ES-I3 (cell line): ENCODE results near the gene CSNK1E.

ENCODE experiments used
- H3K36me3 ChIP-seq: 2 replicates; pipeline ENCODE4 v1.6.1; 2013; ENCODE audit warnings: mild to moderate bottlenecking, low read length, control low read depth, moderate library complexity; ENCODE audit not compliant: insufficient read depth
- H3K4me1 ChIP-seq: 2 replicates; pipeline ENCODE4 v1.6.1; 2013; ENCODE audit warnings: mild to moderate bottlenecking, control low read depth, low read length; ENCODE audit not compliant: insufficient read depth
- H3K9ac ChIP-seq: 2 replicates; pipeline ENCODE4 v1.6.1; 2013; ENCODE audit warnings: low read depth, mild to moderate bottlenecking, low read length, moderate library complexity
- H3K9me3 ChIP-seq: 2 replicates; pipeline ENCODE4 v1.6.1; 2013; ENCODE audit warnings: mild to moderate bottlenecking, low read length, moderate library complexity; ENCODE audit not compliant: control insufficient read depth, insufficient read depth

CSNK1E gene

DNA sequence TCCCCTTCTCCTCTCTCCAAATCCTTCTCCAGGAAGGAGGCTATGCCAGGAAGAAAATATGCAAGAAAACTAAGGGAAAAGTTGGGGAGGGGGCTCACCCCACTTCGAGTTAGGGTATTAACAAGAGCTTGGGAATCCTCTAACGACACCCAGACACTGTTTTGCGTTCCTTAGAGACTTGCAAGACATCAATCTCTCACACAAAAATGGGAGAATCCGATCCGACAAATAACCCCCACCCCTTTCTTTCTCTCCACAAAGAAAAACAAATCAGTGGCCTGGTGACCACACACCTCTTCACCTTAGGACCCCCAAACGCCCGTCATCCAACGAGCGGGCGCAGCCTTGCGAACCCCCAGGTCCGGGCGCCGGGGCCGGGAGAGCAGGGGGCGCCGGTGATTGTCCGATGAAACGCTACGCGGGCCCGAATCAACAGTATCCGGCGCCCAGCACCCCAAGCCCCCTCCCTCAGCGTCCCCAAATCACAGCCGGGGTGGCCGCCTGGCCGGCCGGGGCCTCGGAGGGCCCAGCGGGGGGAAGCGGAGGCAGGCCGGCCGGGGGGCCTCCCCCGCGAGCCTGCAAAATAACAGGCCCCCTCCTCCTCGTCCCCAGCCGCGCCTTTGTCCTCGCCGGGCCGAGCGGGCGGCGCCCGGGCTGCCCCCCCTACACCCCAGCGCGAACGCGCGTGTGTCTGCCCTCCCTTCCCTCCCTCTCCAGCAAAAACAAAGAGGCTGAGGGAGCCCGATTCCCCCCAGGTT lies 690 bp downstream of the CSNK1E start:
- H3K9ac ChIP-seq = peak overlapping the region; percentile 100
- peaks cover 56% of the 10 kb centered on the region for H3K4me1 ChIP-seq
- peaks cover 19% of the 10 kb centered on the region for H3K36me3 ChIP-seq
- no peaks in the 10 kb centered on the region for H3K9me3 ChIP-seq

DNA sequence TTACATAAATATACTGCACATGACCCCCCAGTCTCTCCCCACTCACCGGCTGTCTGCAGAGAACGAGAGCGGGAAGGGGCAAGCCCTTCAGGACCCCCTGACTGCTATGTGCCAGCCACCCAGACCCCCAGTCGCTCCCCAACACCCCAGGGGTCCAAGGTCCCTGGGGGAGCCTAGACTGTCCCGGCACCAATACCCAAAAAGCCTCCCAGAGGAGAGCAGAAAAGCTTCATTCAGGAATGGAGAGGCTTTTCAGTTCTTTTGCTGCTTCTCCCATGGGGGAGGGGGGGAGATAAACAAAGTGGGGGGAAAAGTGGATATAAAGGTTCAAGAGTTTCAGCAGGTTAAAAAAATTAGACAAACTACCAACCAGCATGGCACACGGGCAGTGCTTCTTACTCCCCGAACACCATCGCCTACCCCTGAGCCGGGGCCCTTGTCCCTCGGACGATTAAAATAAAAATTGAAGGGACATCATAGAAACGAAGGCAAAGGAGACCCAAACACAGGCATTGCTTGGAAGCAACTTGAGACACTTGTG lies 1.3 kb downstream of the CSNK1E start:
- H3K9ac ChIP-seq = peak overlapping the region; percentile 100
- peaks cover 55% of the 10 kb centered on the region for H3K4me1 ChIP-seq
- H3K9me3 ChIP-seq = no peaks in the 10 kb centered on the region
- peaks cover 24% of the 10 kb centered on the region for H3K36me3 ChIP-seq

DNA sequence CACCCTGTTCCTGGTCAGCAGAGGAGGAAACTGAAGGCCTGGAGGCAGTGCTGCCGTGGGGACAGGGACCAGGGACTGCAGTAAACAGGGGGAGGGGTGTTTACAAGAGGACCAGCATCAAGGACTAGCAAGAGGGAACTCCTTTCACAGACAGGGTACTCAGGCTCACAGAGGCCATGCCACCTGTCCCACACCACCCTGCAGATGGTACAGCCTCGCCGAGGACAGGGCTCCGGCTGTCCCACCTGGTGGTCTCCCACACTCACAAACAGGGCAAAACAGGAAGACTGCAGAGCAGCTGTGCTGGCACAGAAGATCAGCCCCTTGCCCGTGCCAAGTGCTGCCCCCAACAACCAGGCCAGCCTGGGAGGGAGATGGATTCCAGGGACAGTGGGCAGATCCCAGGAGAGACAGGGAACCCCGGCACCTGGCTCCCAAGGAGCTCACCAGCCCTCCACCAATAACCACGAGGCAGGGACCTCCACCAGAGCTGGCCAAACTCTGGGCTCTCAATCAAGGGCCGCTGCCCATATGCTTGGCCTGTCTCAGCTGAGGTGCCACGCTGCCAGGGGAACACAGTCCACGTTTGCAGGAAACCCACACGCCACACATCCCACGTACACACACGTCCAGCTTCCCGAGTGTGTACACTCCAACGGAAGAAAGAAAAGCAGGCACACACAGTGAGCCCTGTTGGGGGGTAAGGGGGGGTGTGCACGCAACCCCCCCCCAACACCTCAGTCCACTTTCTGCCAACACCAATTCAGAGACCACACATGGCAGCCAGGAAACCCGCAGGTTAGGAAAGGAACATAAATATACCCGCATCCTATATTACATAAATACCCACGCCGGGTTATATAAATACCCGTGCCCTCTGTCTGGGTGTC lies 2.1 kb downstream of the CSNK1E start:
- Histone ChIP-seq H3K9ac (peak overlapping the region; percentile 100), H3K9me3 (no peaks in the 10 kb centered on the region), H3K36me3 (peaks cover 27% of the 10 kb centered on the region), H3K4me1 (peaks cover 54% of the 10 kb centered on the region)

DNA sequence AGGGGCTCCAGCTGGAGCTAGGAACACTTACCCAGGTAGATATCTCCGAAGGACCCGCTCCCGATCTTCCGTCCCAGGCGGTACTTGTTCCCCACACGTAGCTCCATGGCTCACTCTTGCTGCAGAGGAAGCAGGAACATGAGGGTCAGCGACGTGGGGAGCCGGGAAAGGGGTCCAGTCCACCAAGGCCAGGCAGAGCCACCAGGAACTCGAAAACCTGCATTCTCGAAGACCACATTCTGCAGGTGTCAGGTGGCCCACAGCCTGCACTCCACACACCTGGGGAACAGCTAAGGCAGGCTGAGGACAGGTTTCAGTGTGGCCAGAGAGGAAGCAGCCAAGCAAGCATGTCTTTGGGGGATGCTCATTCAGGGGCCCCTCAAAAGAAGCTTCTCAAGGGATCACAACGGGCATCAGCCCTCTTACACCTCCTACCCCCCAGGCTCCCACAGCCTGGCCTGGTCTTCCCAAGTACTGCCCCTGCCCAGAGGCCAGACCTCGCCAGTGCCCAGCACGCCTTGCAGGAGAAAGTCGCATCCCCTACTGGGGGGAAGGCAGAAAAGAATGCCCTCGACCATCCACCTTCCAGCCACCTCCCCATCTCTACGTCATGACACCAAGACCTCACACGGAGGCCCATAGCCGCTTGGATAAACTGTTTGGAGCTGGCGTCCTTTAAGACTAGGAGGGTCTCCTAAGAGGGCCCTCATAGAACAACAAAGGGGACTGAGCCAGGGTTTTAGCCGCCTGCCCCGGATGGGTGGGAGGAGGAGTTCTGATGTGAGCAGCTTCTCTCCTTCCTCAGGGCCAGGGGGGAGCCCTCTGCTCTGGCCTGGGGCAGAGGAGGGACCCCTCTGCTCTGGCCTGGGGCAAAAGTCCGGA lies 2.9 kb downstream of the CSNK1E start:
- no peaks in the 10 kb centered on the region for H3K9me3 ChIP-seq
- peak overlapping the region; percentile 100; the same call in 1 of the 2 replicates for H3K9ac ChIP-seq
- peaks cover 30% of the 10 kb centered on the region for H3K36me3 ChIP-seq
- peaks cover 49% of the 10 kb centered on the region for H3K4me1 ChIP-seq

DNA sequence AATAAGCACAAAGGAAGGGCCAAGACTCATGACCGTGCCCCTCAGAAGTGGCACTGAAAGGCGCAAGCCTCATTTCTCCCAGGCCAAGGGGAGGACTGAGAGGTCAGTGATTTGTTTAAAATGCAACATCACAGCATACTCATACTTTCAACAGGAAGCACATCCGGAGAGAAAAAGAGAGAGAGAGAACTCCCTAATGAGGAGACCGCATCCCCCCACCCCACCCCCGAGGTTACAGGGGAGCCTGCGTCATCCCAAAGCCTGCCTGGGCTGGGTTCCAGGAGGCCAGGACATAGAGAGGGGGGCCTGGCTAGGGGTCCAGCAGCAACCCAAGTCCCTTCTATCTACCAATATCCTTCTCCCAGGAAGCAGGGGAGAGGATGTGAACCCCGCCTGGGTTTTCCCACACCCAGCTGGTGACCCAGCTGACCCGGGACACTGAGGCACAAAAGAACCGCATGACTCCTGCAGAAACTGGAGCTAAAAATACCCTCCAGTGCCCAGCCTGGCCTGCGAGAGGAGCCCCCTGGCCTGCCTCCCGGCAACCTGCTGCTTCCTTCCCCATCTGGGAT lies 3.8 kb downstream of the CSNK1E start:
- Histone ChIP-seq H3K9ac (no peak overlapping the region), H3K4me1 (peaks cover 41% of the 10 kb centered on the region), H3K36me3 (peaks cover 36% of the 10 kb centered on the region), H3K9me3 (no peaks in the 10 kb centered on the region)

DNA sequence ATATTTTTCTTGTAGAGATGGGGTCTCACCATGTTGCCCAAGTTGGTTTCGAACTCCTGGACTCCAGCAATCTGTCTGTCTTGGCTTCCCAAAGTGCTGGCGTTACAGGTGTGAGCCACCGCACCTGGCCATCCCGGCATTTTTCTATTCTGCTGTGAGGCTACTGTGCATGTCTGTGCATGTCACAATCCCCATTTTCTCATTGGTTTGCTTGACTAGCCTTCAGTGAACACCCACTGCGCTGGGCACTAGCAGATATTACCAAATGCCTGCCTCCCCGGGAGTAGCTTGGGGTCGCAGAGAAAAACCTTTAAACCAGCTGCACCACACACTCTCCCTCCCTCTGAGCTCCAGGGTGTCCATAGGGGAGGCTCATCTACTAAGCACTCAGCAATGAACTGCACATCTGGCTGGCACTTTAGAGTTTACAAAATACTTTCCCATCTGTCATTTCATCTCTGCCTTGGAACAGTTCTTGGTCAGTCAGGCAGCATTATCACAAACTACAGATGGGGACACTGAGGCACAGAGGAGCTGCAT lies 4.9 kb downstream of the CSNK1E start:
- peaks cover 39% of the 10 kb centered on the region for H3K36me3 ChIP-seq
- H3K9me3 ChIP-seq = no peaks in the 10 kb centered on the region
- no peak overlapping the region for H3K9ac ChIP-seq
- H3K4me1 ChIP-seq = peaks cover 34% of the 10 kb centered on the region

DNA sequence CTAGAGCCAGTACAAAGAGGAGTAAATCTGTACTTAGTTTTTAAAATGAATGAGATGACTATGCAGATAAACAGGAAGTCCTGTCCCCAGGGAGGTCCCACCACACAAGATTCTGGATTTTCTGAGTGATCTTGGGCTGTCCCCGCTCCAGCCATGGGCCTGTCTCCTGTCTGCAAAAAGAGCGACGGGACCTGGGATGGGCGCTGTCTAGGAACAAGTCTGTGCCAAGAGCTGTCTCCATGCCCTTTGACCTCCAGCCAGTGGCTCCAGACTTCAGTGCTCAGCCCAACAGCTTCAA lies 6.0 kb downstream of the CSNK1E start:
- H3K9ac ChIP-seq = no peak overlapping the region
- peaks cover 39% of the 10 kb centered on the region for H3K36me3 ChIP-seq
- H3K4me1 ChIP-seq = peaks cover 38% of the 10 kb centered on the region
- no peaks in the 10 kb centered on the region for H3K9me3 ChIP-seq

DNA sequence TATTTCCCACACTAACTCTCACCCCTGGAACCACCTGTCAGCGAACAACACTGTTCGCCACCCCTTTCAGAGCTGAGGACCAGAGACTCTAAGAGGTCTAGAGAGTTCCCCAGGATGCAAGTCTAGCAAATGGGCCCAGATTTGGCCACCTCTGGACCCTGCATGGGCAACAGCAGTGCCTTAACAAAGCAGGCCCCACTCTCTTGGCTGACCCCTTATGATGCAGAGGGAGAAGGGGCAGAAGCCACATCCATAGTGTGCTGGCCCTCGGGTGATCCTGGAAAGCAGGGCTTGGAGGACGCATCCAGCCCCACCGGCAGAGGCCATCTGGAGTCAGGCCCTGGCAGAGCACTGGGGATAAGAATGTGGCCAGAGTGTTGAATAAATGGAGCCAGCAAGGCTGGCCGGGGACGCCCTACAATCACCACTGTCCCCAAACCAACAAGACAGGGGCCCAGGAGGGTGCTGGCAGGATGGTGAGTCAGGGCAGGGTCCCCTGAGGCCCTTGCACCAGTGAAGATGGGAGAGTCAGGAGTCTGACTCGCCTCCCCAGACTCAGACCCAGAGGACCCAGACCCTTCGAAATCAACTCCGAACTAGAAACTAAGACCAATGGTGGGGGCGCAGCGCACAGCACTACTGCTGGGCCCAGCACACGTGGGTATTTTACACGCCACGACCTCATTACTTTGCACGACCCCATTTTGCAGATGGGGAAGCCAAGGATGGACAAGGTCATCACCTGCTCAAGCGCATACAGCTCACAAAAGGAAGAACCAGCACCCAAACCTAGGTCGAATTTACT lies 6.5 kb downstream of the CSNK1E start:
- Histone ChIP-seq H3K36me3 (peaks cover 39% of the 10 kb centered on the region), H3K9ac (no peak overlapping the region), H3K4me1 (peaks cover 43% of the 10 kb centered on the region)

DNA sequence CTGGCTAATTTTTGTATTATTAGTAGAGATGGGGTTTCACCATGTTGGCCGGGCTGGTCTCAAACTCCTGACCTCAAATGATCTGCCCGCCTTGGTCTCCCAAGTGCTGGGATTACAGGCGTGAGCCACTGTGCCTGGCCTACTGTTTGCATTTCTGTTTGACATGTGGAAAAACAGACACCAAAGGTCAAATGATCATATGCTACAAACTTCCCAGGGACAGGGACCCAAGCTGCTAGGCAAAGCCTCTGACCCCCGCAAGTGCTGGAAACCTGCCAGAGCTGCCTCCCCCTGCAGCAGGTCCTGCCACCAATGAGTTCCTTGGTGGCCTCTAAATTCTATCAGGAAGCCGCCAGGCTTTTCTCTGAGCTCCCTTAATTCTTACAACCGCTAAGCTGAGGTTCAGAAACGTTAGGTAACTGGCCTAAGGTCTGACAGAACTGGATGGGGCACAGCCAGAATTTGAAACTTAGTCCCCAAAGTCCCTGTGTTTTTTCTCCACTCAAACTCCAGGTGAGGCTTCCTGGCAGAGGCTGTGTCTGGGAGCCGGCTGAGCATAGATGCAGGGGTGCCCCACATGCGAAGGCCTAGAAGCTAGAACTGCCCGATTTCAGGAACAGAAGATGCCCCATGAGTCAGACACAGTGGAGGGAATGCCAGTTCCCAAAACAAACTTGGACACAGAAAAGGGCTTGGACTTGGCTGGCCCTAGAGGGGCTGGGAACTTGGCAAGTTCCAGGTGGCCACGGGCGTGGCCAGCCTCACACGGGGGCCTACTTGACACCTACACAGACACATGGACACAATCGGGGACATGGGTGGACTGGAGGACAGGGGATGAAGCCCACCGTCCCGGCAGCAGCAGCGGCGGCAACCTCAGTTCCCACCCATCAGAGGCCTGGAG lies 7.4 kb downstream of the CSNK1E start:
- no peak overlapping the region for H3K9ac ChIP-seq
- peaks cover 39% of the 10 kb centered on the region for H3K36me3 ChIP-seq
- peaks cover 41% of the 10 kb centered on the region for H3K4me1 ChIP-seq
- no peaks in the 10 kb centered on the region for H3K9me3 ChIP-seq

More for the DNA sequence above, 6.5 kb downstream of the CSNK1E start:
- H3K9me3 ChIP-seq = no peaks in the 10 kb centered on the region

DNA sequence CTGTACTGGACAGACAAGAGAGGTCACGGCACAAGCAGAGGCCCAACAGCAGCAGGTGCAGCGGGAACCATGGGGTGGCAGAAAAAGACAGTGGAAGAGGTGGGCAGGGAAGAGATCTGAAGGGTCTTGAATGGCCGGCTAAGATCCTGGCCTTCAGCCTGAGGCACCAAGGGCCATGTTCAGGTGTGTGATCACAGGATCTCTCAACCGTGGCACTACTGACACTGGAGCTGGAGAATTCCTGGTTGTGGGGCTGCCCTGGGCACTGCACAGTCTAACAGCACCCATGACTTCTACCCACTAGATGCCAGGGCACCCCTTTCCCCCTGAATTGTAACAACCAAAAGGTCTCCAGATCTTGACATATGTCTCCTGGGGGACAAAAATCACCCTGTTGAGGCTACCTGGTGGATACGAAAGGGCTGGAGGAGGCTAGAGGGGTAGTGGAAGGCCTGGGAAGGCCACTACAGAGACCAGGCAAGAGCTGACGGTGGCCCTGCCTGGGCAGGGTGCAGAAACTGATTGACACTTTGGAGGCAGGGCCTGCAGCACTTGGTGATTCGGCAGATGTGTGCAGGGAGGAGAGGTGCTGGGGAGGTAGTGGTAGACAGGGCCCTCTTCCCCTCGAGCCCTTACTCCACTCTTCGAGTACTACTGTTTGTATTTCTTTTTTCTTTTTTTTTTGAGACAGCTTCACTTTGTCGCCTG lies 8.3 kb downstream of the CSNK1E start:
- Histone ChIP-seq H3K4me1 (peaks cover 34% of the 10 kb centered on the region), H3K9me3 (no peaks in the 10 kb centered on the region)

DNA sequence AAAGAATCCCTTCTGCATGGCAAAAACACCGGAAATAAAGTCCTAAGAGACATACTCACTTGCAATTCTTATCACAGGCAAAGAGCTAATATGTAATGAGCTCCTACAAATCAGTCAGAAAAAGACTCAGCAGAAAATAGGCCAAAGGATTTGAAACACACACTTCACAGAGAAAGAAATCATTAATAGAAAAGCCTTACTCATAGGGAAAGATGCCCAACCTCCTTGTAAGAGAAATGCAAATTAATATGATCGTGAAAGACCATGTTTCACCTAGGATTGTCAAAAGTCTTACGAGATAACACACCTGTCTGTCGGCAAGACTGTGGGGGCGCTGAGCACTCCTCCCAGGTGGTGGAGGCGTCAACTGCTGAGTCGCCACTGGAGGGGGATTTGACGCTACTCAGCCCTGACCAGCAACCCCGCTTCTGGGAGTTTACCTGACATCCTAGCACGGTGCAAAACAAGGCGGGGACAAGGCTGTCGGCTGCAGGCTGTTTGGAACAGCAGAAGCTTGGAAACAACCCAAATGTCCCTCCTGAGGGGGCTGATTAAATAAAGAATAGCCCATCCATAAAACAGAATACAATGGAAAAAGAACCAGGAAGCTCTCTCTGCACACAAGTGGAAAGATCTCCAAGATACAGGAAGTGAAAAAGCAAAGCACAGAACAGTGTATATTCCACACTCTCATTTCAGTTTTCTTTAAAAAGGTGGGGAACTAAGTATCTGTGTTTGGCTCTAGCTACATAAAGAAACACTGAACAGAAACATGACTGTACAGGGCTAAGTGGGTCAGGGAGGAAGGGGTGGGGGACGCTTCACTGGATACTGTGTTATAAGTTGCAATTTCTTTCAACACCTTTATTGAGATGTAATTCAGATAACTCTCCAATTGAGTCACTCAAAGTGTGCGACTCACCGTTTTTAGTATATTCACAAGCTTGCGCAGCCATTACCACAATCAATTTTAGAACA lies 11.5 kb downstream of the CSNK1E start:
- Histone ChIP-seq H3K4me1 (peaks cover 20% of the 10 kb centered on the region), H3K9ac (peak overlapping the region; percentile 22; the same call in 1 of the 2 replicates), H3K36me3 (peaks cover 36% of the 10 kb centered on the region)

More for the DNA sequence above, 8.3 kb downstream of the CSNK1E start:
- H3K36me3 ChIP-seq = peaks cover 45% of the 10 kb centered on the region
- H3K9ac ChIP-seq = no peak overlapping the region

More for the DNA sequence above, 11.5 kb downstream of the CSNK1E start:
- no peaks in the 10 kb centered on the region for H3K9me3 ChIP-seq
